Central memory CD8-positive, alpha-beta T cell (primary cell): ENCODE data around the gene AFF1.

Experiments
- ATAC-seq: fragments of 150-1000 bp; cut with Tn5 transposase; replicated peaks from 2 replicates; pipeline ENCODE4 v1.10.0; 2022; ENCODE audit warnings: mild to moderate bottlenecking, moderate FRiP score, moderate number of reproducible peaks; ENCODE audit not compliant: poor library complexity, severe bottlenecking; ENCODE audit errors: extremely low read depth
- DNase-seq, 2 donors: peaks; one replicate each; pipeline ENCODE4 v3.0.0; 2021; ENCODE audit warnings: low spot score in 2 of 2
- H3K27ac Mint-ChIP-seq: one replicate; pipeline ENCODE4 v1.8.0; 2022; ENCODE audit warnings: low read depth, mild to moderate bottlenecking, moderate library complexity, mixed read lengths
- H3K27me3 Mint-ChIP-seq: one replicate; pipeline ENCODE4 v1.8.0; 2022; ENCODE audit warnings: mixed read lengths
- H3K36me3 Mint-ChIP-seq: one replicate; pipeline ENCODE4 v1.8.0; 2022; ENCODE audit warnings: mild to moderate bottlenecking, moderate library complexity, mixed read lengths; ENCODE audit not compliant: insufficient read depth
- H3K4me1 Mint-ChIP-seq: one replicate; pipeline ENCODE4 v1.8.0; 2022; ENCODE audit warnings: mixed read lengths
- H3K4me3 Mint-ChIP-seq: one replicate; pipeline ENCODE4 v1.8.0; 2022; ENCODE audit warnings: mild to moderate bottlenecking, moderate library complexity, mixed read lengths
- H3K9me3 Mint-ChIP-seq: one replicate; pipeline ENCODE4 v1.8.0; 2022; ENCODE audit warnings: mixed read lengths

Gene AFF1

GRCh38 chr4:87109945-87110344, 175.1 kb downstream of the AFF1 start:
- DNase-seq (no peak), ATAC-seq (no peak)
- Mint-ChIP-seq H3K36me3 (peaks cover 30% of the 10 kb centered on the region), H3K4me1 (peaks cover 11% of the 10 kb centered on the region), H3K4me3 (no peak overlapping the region), H3K27ac (peak overlapping the region; percentile 5), H3K27me3 (no peaks in the 10 kb centered on the region), H3K9me3 (no peaks in the 10 kb centered on the region)

- no peak overlapping the region for H3K4me3 Mint-ChIP-seq
- peaks cover 39% of the 10 kb centered on the region for H3K36me3 Mint-ChIP-seq
- no peak for DNase-seq
- H3K27me3 Mint-ChIP-seq = no peaks in the 10 kb centered on the region
- no peaks in the 10 kb centered on the region for H3K9me3 Mint-ChIP-seq
- no peak for ATAC-seq
- peak overlapping the region; percentile 54 for H3K27ac Mint-ChIP-seq
- peaks cover 11% of the 10 kb centered on the region for H3K4me1 Mint-ChIP-seq
These were observed 177.3 kb downstream of the AFF1 start for GRCh38 chr4:87112063-87112462.

DNA sequence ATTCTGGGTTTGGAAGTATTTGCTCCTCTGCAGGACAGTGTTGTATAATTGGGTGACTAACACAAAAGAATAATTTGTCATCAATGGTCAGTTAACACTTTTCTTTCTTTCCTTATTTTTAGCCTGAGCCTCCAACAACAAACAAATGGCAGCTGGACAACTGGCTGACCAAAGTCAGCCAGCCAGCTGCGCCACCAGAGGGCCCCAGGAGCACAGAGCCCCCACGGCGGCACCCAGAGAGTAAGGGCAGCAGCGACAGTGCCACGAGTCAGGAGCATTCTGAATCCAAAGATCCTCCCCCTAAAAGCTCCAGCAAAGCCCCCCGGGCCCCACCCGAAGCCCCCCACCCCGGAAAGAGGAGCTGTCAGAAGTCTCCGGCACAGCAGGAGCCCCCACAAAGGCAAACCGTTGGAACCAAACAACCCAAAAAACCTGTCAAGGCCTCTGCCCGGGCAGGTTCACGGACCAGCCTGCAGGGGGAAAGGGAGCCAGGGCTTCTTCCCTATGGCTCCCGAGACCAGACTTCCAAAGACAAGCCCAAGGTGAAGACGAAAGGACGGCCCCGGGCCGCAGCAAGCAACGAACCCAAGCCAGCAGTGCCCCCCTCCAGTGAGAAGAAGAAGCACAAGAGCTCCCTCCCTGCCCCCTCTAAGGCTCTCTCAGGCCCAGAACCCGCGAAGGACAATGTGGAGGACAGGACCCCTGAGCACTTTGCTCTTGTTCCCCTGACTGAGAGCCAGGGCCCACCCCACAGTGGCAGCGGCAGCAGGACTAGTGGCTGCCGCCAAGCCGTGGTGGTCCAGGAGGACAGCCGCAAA, 179.6 kb downstream of the AFF1 start:
- Mint-ChIP-seq H3K27me3 (no peaks in the 10 kb centered on the region), H3K4me3 (no peak overlapping the region), H3K27ac (no peak overlapping the region), H3K9me3 (no peaks in the 10 kb centered on the region), H3K4me1 (peaks cover 11% of the 10 kb centered on the region), H3K36me3 (peaks cover 35% of the 10 kb centered on the region)
- no peak for DNase-seq
- ATAC-seq = no peak

- no peaks in the 10 kb centered on the region for H3K27me3 Mint-ChIP-seq
- peaks cover 36% of the 10 kb centered on the region for H3K36me3 Mint-ChIP-seq
- DNase-seq (no peak), ATAC-seq (no peak)
- H3K9me3 Mint-ChIP-seq = no peaks in the 10 kb centered on the region
- no peak overlapping the region for H3K4me3 Mint-ChIP-seq
- peaks cover 13% of the 10 kb centered on the region for H3K4me1 Mint-ChIP-seq
- H3K27ac Mint-ChIP-seq = no peak overlapping the region
These were observed 181.4 kb downstream of the AFF1 start for GRCh38 chr4:87116231-87116630.

DNA sequence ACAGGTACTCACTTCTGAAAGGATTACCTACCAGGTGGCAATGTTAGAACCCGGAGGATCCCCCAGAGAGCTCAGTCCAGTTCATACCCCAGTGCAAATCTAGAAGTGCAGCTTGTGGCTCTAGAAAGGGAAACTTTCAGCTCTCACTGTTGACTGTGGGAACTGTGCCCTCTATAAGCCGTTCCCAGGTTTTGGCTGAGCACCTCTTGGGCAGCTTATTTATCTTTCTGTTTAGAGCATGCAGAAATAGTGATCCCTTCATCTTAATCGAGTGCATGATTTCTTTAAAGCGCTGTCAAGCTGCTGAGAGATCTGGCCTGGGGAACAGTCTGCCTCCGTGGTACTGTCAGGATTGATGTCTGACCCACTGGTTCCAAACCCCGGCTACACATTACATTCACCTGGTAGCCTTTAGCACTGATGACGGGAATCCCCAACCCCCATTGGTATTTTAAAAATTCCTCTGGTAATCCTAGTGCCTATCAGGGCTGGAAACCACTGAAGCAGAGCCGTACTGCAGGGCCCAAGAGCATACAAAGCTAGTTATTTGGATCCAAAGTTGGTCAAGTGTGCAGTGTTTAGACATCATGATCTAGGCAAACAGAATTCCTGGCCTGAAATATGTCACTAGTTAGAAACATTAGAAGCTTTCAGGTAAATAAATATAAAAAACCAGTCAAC, 182.4 kb downstream of the AFF1 start:
- Mint-ChIP-seq H3K9me3 (no peaks in the 10 kb centered on the region), H3K27ac (no peak overlapping the region)

DNA sequence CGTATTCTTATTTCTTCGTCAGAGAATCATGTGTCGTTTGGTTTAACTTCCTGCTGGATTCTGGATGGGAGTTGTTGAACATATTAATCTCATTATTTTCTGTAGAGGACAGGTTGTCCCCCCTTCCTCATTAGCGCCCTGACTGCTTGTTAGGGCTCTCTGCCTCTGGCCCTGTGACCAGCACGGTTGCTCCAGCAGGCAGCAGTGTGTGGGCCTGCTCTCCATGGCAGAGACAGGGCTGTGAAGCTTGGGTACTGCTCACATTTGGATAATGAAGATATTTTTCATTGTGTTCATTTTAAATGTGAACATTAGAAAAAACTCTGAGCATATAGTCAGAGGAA, 182.9 kb downstream of the AFF1 start:
- Mint-ChIP-seq H3K4me1 (peaks cover 15% of the 10 kb centered on the region), H3K27me3 (no peaks in the 10 kb centered on the region), H3K9me3 (no peaks in the 10 kb centered on the region), H3K27ac (no peak overlapping the region), H3K4me3 (no peak overlapping the region), H3K36me3 (peaks cover 34% of the 10 kb centered on the region)
- DNase-seq (no peak), ATAC-seq (no peak)

More for the DNA sequence above, 182.4 kb downstream of the AFF1 start:
- H3K36me3 Mint-ChIP-seq = peaks cover 35% of the 10 kb centered on the region
- ATAC-seq (no peak), DNase-seq (no peak)
- H3K4me1 Mint-ChIP-seq = peaks cover 15% of the 10 kb centered on the region
- no peak overlapping the region for H3K4me3 Mint-ChIP-seq
- no peaks in the 10 kb centered on the region for H3K27me3 Mint-ChIP-seq

- ATAC-seq (no peak), DNase-seq (no peak)
- peaks cover 15% of the 10 kb centered on the region for H3K4me1 Mint-ChIP-seq
- H3K36me3 Mint-ChIP-seq = peaks cover 32% of the 10 kb centered on the region
- no peak overlapping the region for H3K27ac Mint-ChIP-seq
- no peaks in the 10 kb centered on the region for H3K9me3 Mint-ChIP-seq
- H3K4me3 Mint-ChIP-seq = no peak overlapping the region
- no peaks in the 10 kb centered on the region for H3K27me3 Mint-ChIP-seq
These were observed 183.6 kb downstream of the AFF1 start for GRCh38 chr4:87118421-87118820.

- no peaks in the 10 kb centered on the region for H3K9me3 Mint-ChIP-seq
- H3K27ac Mint-ChIP-seq = no peak overlapping the region
- peaks cover 15% of the 10 kb centered on the region for H3K4me1 Mint-ChIP-seq
- DNase-seq (no peak), ATAC-seq (no peak)
- no peak overlapping the region for H3K4me3 Mint-ChIP-seq
- H3K36me3 Mint-ChIP-seq = peaks cover 31% of the 10 kb centered on the region
- no peaks in the 10 kb centered on the region for H3K27me3 Mint-ChIP-seq
These were observed 184.0 kb downstream of the AFF1 start for GRCh38 chr4:87118826-87119225.

GRCh38 chr4:87120010-87120409, 185.2 kb downstream of the AFF1 start:
- Mint-ChIP-seq H3K36me3 (peaks cover 24% of the 10 kb centered on the region), H3K4me3 (no peak overlapping the region), H3K27ac (no peak overlapping the region), H3K9me3 (no peaks in the 10 kb centered on the region), H3K4me1 (peaks cover 15% of the 10 kb centered on the region), H3K27me3 (no peaks in the 10 kb centered on the region)
- no peak for DNase-seq
- ATAC-seq = no peak

DNA sequence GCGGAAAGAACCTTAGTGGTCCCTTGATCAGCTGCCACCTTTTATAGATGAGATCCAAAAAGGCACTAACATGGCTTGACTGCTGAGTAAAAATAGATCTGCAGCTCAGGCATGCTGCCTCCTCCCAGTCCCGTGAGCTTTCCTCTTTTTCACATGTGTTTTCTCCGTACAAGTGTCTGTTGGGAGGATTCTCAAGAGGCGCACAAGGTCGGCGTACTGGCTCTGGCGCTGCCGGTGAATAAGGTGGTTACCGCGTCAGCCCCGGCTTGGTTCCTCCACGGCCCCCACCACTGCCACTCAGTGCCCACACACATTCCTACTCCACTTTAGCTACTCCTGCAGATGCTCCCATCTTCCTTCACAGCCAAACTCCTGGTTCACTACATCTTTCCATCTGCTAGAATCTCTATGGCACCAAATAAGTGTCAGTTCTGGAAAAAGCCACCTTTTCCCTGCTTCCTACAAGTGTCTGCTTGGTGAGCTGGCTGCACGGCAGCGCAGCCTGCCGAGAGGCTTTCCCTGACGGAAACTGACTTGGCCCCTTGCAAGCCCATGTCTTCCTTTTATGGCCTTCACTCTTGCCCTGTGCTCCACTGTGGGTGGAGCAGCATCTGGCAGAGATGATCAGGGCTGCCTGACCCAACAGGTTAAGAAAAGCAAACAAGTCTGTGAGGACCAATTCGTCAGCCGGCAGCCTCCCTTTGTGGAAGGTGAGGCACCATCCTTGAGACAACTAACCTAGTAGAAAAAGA, 185.8 kb downstream of the AFF1 start:
- H3K27me3 Mint-ChIP-seq = no peaks in the 10 kb centered on the region
- no peak for ATAC-seq
- peaks cover 15% of the 10 kb centered on the region for H3K4me1 Mint-ChIP-seq
- H3K9me3 Mint-ChIP-seq = no peaks in the 10 kb centered on the region
- no peak overlapping the region for H3K27ac Mint-ChIP-seq
- no peak overlapping the region for H3K4me3 Mint-ChIP-seq
- no peak for DNase-seq
- peaks cover 23% of the 10 kb centered on the region for H3K36me3 Mint-ChIP-seq

DNA sequence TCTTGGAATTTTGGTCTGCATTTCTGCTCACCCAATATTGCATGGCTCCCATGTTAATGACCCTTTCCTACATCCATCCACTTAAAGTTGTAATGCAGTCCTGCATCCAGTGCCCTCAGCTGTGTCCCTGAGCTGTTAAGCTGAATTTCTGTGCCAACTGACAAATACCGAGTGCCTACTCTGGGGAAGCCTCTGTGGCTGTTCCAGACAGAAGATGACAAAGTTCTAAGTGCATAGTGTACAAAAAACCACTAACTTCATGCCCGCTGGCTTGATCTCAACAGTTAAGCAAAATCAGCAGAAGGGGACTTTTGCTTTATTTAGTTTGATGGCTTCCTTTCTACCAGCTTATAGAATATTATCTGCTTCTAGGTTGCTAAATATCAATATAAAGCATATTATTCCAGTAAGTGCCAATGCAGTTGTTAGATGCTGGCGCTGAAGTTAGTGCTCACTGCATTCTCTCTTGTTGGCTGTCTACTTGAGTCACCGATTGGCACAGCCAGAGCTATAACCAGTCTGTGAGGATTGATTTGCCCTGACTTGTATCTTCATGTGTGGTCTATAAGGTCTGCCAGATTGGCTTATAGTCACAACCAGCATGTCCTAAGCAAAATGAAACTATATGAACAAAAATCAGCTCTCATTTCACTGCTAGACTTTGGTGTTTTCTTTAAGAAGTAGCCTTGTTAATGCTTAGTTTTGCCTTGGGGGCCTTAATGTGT, 186.7 kb downstream of the AFF1 start:
- ATAC-seq (no peak), DNase-seq (no peak)
- H3K4me3 Mint-ChIP-seq = no peak overlapping the region
- no peaks in the 10 kb centered on the region for H3K9me3 Mint-ChIP-seq
- peaks cover 20% of the 10 kb centered on the region for H3K36me3 Mint-ChIP-seq
- H3K4me1 Mint-ChIP-seq = peaks cover 15% of the 10 kb centered on the region
- no peak overlapping the region for H3K27ac Mint-ChIP-seq
- H3K27me3 Mint-ChIP-seq = no peaks in the 10 kb centered on the region

DNA sequence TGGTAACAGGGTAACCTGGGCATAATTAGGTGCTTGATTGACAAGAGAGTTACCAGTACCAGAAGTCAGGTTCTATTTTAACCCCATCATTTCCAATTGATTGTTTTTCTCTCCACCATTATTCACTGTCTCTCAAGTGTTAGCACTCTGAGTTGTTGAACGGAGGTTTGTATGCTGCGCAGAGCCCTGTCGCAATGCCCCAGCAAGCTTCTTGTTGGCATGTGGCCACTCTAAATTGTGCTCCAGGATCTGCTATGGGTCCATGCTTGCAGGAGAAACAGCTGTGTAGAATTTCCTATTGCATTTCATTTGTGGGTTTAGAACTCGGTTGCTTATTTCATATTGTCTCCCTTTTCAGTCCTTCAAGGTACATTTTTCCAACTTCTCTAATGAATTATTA, 187.4 kb downstream of the AFF1 start:
- no peak overlapping the region for H3K4me3 Mint-ChIP-seq
- H3K27me3 Mint-ChIP-seq = no peaks in the 10 kb centered on the region
- no peaks in the 10 kb centered on the region for H3K9me3 Mint-ChIP-seq
- no peak for ATAC-seq
- peaks cover 24% of the 10 kb centered on the region for H3K36me3 Mint-ChIP-seq
- no peak for DNase-seq
- H3K4me1 Mint-ChIP-seq = peaks cover 15% of the 10 kb centered on the region
- H3K27ac Mint-ChIP-seq = no peak overlapping the region
